Left ventricle myocardium inferior (tissue), 1 donor: ENCODE results near the gene SLC37A1. TPM values are rescaled to one million over a fixed set of nuclear protein-coding genes. Genes with fewer than 3 reads are reported as not detected.

Experiments
- DNase-seq: peaks from one replicate; pipeline ENCODE4 v3.0.0-alpha.2; 2020
- H3K27ac ChIP-seq: fragments of 200-600 bp; replicated peaks from 2 replicates; pipeline ENCODE4 v1.8.0; 2021
- H3K27me3 ChIP-seq: fragments of 200-600 bp; 2 replicates; pipeline ENCODE4 v1.8.0; 2021; ENCODE audit warnings: low read depth
- H3K36me3 ChIP-seq: fragments of 200-600 bp; 2 replicates; pipeline ENCODE4 v1.8.0; 2021
- H3K4me1 ChIP-seq: fragments of 200-600 bp; 2 replicates; pipeline ENCODE4 v1.8.0; 2021
- H3K4me3 ChIP-seq: fragments of 200-600 bp; 2 replicates; pipeline ENCODE4 v1.8.0; 2021; ENCODE audit warnings: mild to moderate bottlenecking, moderate library complexity
- H3K9me3 ChIP-seq: fragments of 200-600 bp; replicated peaks from 2 replicates; pipeline ENCODE4 v1.8.0; 2021
- intact Hi-C: fragments of 100-400 bp; cut with micrococcal nuclease; formaldehyde crosslinking; loops from one replicate; pipeline ENCODE4 v1.11.0; 2022
- total RNA-seq: library from RNA; stranded (reverse); fragmentation: NEBNext Ultra II Directional; extraction: Animal tissue kit (Norgen Biotek cat#: 25700); gene quantifications from one replicate; pipeline ENCODE4 v1.2.1, GENCODE V29; 2021
- TF ChIP-seq, protein P1 (sequence below): fragments of 200-600 bp; IDR thresholded peaks from 2 replicates; pipeline ENCODE4 v1.8.0; 2021; ENCODE audit warnings: antibody characterized with exemption, mild to moderate bottlenecking, borderline replicate concordance
- donor health status: DM: no; HTN: yes; CAD: no; lungs with severe emphysema.

The SLC37A1 gene
- total RNA-seq, 1 donor from 2014 or later, result 3.8 TPM

DNA sequence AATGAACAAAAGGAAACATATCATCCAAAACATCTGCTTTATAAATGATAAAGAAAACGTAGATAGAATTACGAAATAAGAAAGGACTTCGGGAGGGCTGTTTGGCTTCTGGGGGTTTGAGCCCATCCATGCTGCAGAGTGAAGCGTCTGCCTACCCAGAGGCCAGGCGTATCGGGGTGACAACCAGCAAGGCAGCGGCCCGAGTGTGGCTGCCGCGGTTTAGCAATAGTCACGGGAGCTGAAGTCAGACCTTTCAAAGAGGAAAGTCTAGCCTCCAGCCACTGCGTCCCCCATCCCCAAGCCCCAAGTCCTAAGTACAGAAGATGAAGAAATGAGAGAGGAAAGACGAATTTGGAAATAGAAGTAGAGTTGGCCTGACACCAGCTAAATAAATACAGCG, 8.6 kb downstream of the SLC37A1 start:
- Histone ChIP-seq H3K4me3 (no peak overlapping the region), H3K27ac (no peak overlapping the region), H3K4me1 (peaks cover 36% of the 10 kb centered on the region), H3K36me3 (peaks cover 21% of the 10 kb centered on the region), H3K9me3 (no peaks in the 10 kb centered on the region), H3K27me3 (no peaks in the 10 kb centered on the region)
- intact Hi-C loops, result no loop called here
- no peak for DNase-seq
- TF ChIP-seq, protein P1, sequence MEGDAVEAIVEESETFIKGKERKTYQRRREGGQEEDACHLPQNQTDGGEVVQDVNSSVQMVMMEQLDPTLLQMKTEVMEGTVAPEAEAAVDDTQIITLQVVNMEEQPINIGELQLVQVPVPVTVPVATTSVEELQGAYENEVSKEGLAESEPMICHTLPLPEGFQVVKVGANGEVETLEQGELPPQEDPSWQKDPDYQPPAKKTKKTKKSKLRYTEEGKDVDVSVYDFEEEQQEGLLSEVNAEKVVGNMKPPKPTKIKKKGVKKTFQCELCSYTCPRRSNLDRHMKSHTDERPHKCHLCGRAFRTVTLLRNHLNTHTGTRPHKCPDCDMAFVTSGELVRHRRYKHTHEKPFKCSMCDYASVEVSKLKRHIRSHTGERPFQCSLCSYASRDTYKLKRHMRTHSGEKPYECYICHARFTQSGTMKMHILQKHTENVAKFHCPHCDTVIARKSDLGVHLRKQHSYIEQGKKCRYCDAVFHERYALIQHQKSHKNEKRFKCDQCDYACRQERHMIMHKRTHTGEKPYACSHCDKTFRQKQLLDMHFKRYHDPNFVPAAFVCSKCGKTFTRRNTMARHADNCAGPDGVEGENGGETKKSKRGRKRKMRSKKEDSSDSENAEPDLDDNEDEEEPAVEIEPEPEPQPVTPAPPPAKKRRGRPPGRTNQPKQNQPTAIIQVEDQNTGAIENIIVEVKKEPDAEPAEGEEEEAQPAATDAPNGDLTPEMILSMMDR, result no peak

DNA sequence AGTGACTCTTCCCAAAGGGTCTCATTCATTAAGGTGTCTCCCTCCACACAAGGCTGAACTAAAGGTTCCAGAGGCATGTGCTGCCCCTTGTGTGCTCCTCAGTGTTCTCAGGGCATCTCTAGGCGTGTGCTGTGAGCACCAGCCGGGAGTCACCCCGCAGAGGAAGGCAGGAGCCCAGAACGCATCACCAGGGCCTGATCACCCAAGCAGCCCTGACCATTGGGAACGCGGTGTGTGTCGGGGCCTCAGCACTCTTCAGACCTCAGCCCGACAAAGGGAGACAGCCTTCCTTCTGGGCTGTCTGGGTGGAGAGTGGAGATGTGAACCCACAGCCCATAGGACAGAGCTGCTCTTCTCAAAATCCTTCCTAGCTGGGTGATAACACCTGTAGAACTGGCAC, 9.1 kb downstream of the SLC37A1 start:
- Histone ChIP-seq H3K4me1 (peaks cover 41% of the 10 kb centered on the region), H3K4me3 (no peak overlapping the region), H3K36me3 (peaks cover 21% of the 10 kb centered on the region), H3K27ac (no peak overlapping the region), H3K27me3 (no peaks in the 10 kb centered on the region), H3K9me3 (no peaks in the 10 kb centered on the region)
- intact Hi-C loops, result no loop called here
- no peak for DNase-seq
- TF ChIP-seq, protein P1, result no peak

DNA sequence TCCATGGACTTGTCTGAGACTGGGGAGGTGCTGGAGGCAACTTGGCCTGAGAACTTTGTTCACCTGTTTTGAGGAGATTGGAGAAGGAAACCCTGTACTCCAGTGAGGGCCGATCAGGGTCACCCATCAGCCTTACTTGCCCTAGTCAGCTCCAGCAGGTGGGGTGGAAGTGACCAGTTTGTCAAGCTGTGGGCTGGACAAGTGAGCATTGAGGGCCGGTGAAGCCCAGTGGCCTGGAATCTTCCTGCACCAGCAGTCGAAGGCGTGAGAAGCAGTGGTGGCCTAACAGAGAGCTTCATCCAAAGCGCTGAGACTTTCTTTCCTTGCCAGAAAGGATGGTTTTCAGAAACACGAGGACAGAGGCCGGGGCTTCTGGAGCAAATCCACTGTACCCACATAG, 9.6 kb downstream of the SLC37A1 start:
- Histone ChIP-seq H3K27ac (no peak overlapping the region), H3K9me3 (no peaks in the 10 kb centered on the region), H3K4me1 (peaks cover 45% of the 10 kb centered on the region), H3K4me3 (no peak overlapping the region), H3K27me3 (no peaks in the 10 kb centered on the region), H3K36me3 (peaks cover 20% of the 10 kb centered on the region)
- TF ChIP-seq, protein P1, result no peak
- no peak for DNase-seq
- intact Hi-C loops, result no loop called here

DNA sequence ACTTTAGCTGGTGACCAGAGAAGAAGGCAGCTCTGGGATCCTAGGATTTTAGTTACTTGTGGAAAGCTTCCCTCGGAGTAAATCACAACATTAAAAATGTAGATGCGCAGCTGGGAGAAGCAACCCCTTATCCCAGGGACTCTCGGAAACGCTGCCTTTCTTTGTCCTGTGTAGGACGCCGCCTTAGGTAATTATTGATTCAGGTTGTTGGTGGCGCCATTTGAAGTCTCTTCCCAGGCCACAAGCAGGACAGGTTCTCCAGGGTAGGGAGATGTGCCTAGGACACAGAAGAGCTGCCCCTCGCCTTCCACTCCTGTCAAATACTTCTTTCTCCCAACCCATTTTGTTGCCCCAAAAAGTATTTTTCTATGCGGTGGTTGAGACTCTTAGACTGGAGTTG, 10.3 kb downstream of the SLC37A1 start:
- TF ChIP-seq, protein P1, result no peak
- Histone ChIP-seq H3K36me3 (peaks cover 13% of the 10 kb centered on the region), H3K27ac (peak overlapping the region; percentile 78), H3K4me3 (peak overlapping the region; percentile 53), H3K4me1 (peaks cover 47% of the 10 kb centered on the region), H3K27me3 (no peaks in the 10 kb centered on the region), H3K9me3 (no peaks in the 10 kb centered on the region)
- intact Hi-C loops, result no loop called here
- DNase-seq, result no peak

DNA sequence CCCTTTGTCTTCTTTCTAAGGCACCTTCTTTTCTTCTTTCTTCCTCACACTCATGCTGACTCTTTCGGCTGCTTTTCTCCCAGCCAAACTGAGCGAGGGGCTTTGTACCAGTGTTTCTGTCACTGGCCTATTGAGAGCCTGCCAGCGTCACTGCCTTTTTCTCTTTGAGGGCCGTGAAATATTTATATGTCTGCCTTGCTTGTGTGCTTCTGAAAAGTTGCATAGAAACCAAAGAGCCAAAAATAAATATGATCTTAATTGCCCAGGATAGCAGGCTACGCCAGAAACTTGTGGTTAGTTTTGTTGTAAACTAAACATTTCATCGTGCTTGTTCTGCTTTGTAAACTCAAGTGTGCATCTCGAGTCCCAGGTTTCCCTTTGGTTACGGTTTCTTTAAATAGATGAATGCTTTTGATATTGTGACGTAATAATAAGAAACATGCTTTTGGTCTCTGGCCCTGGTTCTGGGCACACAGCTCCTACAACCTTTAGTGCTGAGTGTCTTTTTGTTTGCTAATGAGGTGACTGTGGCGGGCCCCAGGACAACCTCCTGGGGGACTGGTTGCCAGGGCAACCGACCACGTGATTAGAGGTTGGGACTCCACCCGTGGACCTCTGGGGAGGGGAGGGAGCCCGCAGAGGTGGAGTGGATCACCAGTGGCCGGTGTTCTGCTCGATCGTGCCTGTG, 10.8 kb downstream of the SLC37A1 start:
- Histone ChIP-seq H3K27me3 (no peaks in the 10 kb centered on the region), H3K4me1 (peaks cover 47% of the 10 kb centered on the region), H3K9me3 (no peaks in the 10 kb centered on the region), H3K4me3 (peak overlapping the region; percentile 53), H3K27ac (peak overlapping the region; percentile 78), H3K36me3 (peaks cover 7% of the 10 kb centered on the region)
- TF ChIP-seq, protein P1, result no peak
- intact Hi-C loops, result no loop called here
- DNase-seq, result peak; percentile 61
